ACC112 (cell line): ENCODE data around the gene EMILIN1.
"Not testable (repeated sequence)": the region's sequence is repeated elsewhere in the genome, so short reads cannot be mapped to it uniquely, and the experiment has no call there.

Experiments
- H2AFZ ChIP-seq: fragments of 200-600 bp; sonication (generic); one replicate; pipeline ENCODE4 v1.6.0; 2017; ENCODE audit warnings: antibody characterized with exemption, low read length; ENCODE audit not compliant: unreplicated experiment
- H3K27ac ChIP-seq: fragments of 200-600 bp; sonication (generic); 2 replicates; pipeline ENCODE4 v1.5.1; 2014; ENCODE audit warnings: low read depth, mild to moderate bottlenecking, antibody characterized with exemption, low read length, moderate library complexity
- H3K27me3 ChIP-seq: fragments of 200-600 bp; sonication (generic); 2 replicates; pipeline ENCODE4 v1.6.1; 2014; ENCODE audit warnings: mild to moderate bottlenecking, antibody characterized with exemption, low read length, moderate library complexity, mixed read lengths; ENCODE audit not compliant: insufficient read depth
- H3K36me3 ChIP-seq: fragments of 200-600 bp; sonication (generic); 2 replicates; pipeline ENCODE4 v1.6.1; 2016; ENCODE audit warnings: mild to moderate bottlenecking, antibody characterized with exemption, low read length, moderate library complexity, mixed read lengths; ENCODE audit not compliant: insufficient read depth
- H3K4me1 ChIP-seq: fragments of 200-600 bp; sonication (generic); one replicate; pipeline ENCODE4 v1.6.1; 2016; ENCODE audit warnings: low read length, mixed read lengths; ENCODE audit not compliant: insufficient read depth, unreplicated experiment, control insufficient read depth
- H3K4me3 ChIP-seq: fragments of 200-600 bp; sonication (generic); 2 replicates; pipeline ENCODE4 v1.5.1; 2014; ENCODE audit warnings: mild to moderate bottlenecking, low read depth, low read length
- H3K79me2 ChIP-seq: fragments of 200-600 bp; sonication (generic); one replicate; pipeline ENCODE4 v1.6.0; 2016; ENCODE audit warnings: low read length; ENCODE audit not compliant: control insufficient read depth, unreplicated experiment, insufficient read depth

EMILIN1 gene

GRCh38 chr2:27110603-27111352, 32.4 kb downstream of the EMILIN1 start:
- H3K27ac ChIP-seq, H3K4me1 ChIP-seq, H2AFZ ChIP-seq, H3K4me3 ChIP-seq, H3K27me3 ChIP-seq, H3K79me2 ChIP-seq, H3K36me3 ChIP-seq: not testable (repeated sequence)

GRCh38 chr2:27111392-27112078, 33.1 kb downstream of the EMILIN1 start:
- H2AFZ ChIP-seq, H3K27me3 ChIP-seq, H3K36me3 ChIP-seq, H3K27ac ChIP-seq, H3K4me1 ChIP-seq, H3K4me3 ChIP-seq, H3K79me2 ChIP-seq: not testable (repeated sequence)

- Histone ChIP-seq H2AFZ (no peak overlapping the region), H3K79me2 (peaks cover 7% of the 10 kb centered on the region), H3K27ac (no peak overlapping the region)
These were observed 37.1 kb downstream of the EMILIN1 start for GRCh38 chr2:27115519-27115918.

GRCh38 chr2:27117995-27118524, 39.6 kb downstream of the EMILIN1 start:
- Histone ChIP-seq H2AFZ (peak overlapping the region; percentile 100), H3K27ac (no peak overlapping the region), H3K79me2 (peaks cover 7% of the 10 kb centered on the region), H3K36me3 (no peaks in the 10 kb centered on the region), H3K4me3 (peak overlapping the region; percentile 97), H3K27me3 (no peaks in the 10 kb centered on the region), H3K4me1 (peaks cover 8% of the 10 kb centered on the region)

More at GRCh38 chr2:27115519-27115918, 37.1 kb downstream of the EMILIN1 start:
- Histone ChIP-seq H3K4me3 (no peak overlapping the region), H3K27me3 (no peaks in the 10 kb centered on the region), H3K4me1 (peaks cover 8% of the 10 kb centered on the region), H3K36me3 (no peaks in the 10 kb centered on the region)

- H3K4me3 ChIP-seq, result peak within 1 kb of the TSS; percentile 97
These were observed 40.3 kb downstream of the EMILIN1 start, which contains the start of gene CGREF1 for GRCh38 chr2:27118525-27119329. CGREF1 (minus strand) TSS chr2:27119128; CDS start chr2:27104366, 14,762 bp downstream.

GRCh38 chr2:27119330-27119670, 40.9 kb downstream of the EMILIN1 start:
- not testable (repeated sequence) for H3K79me2 ChIP-seq, H3K27me3 ChIP-seq, H3K27ac ChIP-seq, H3K36me3 ChIP-seq
- Histone ChIP-seq H3K4me3 (peak overlapping the region; percentile 97), H3K4me1 (peaks cover 10% of the 10 kb centered on the region), H2AFZ (peak overlapping the region; percentile 100)

More at GRCh38 chr2:27118525-27119329, 40.3 kb downstream of the EMILIN1 start, which contains the start of gene CGREF1:
- H2AFZ ChIP-seq, result peak within 1 kb of the TSS; percentile 100
- H3K79me2 ChIP-seq, result peaks cover 7% of the 10 kb centered on the region
- no peaks in the 10 kb centered on the region for H3K27me3 ChIP-seq
- no peaks in the 10 kb centered on the region for H3K36me3 ChIP-seq
- H3K4me1 ChIP-seq, result peaks cover 10% of the 10 kb centered on the region
- H3K27ac ChIP-seq, result no peak within 1 kb of the TSS

GRCh38 chr2:27121906-27122305, 43.5 kb downstream of the EMILIN1 start:
- no peaks in the 10 kb centered on the region for H3K27me3 ChIP-seq
- H3K36me3 ChIP-seq, result no peaks in the 10 kb centered on the region
- H3K4me3 ChIP-seq, result no peak overlapping the region
- H2AFZ ChIP-seq, result no peak overlapping the region
- H3K79me2 ChIP-seq, result peaks cover 7% of the 10 kb centered on the region
- H3K4me1 ChIP-seq, result peaks cover 10% of the 10 kb centered on the region
- H3K27ac ChIP-seq, result no peak overlapping the region

GRCh38 chr2:27122791-27123190, 44.4 kb downstream of the EMILIN1 start:
- Histone ChIP-seq H3K36me3 (no peaks in the 10 kb centered on the region), H3K4me1 (peaks cover 10% of the 10 kb centered on the region), H3K79me2 (peaks cover 6% of the 10 kb centered on the region), H3K4me3 (peak overlapping the region; percentile 80; the same call in 1 of the 2 replicates), H2AFZ (no peak overlapping the region), H3K27ac (no peak overlapping the region), H3K27me3 (no peaks in the 10 kb centered on the region)

- no peaks in the 10 kb centered on the region for H3K27me3 ChIP-seq
- no peak within 1 kb of the TSS for H3K27ac ChIP-seq
- peak within 1 kb of the TSS; percentile 80 for H3K4me3 ChIP-seq
These were observed 45.1 kb downstream of the EMILIN1 start, which contains the start of gene ABHD1 for GRCh38 chr2:27123302-27124150. ABHD1 (plus strand) TSS chr2:27123815; CDS start chr2:27123949, 134 bp downstream.

More at GRCh38 chr2:27123302-27124150, 45.1 kb downstream of the EMILIN1 start, which contains the start of gene ABHD1:
- Histone ChIP-seq H3K4me1 (peaks cover 6% of the 10 kb centered on the region), H3K36me3 (no peaks in the 10 kb centered on the region), H3K79me2 (no peaks in the 10 kb centered on the region), H2AFZ (peak within 1 kb of the TSS; percentile 93)
